K562 (cell line): Measurements from ENCODE around the gene MTA2. TPM values are rescaled to one million over a fixed set of nuclear protein-coding genes. Genes with fewer than 3 reads are reported as not detected.

Experiments
- ATAC-seq: fragments of 200-7000 bp; cut with Tn5 transposase; 3 replicates; pipeline ENCODE4 v1.9.1; 2020; ENCODE audit warnings: moderate library complexity
- BruUV-seq: library from RNA; stranded (reverse); fragments of 400-500 nt; replicated peaks from 2 replicates; lab custom pipeline; 2021; lab: Mats Ljungman, UMichigan
- CTCF ChIA-PET: fragments of 300-600 bp; formaldehyde crosslinking; extraction: SDS; loops from one replicate; lab custom pipeline; 2021; ENCODE audit warnings: low intra/inter-chr PET ratio; lab: Yijun Ruan, JAX
- POLR2A ChIA-PET: fragments of 300-600, 350-650 bp; sonication (Branson Sonifier 250); formaldehyde crosslinking; extraction: SDS; loops from one replicate; lab custom pipeline; 2021; ENCODE audit warnings: antibody characterized with exemption, inconsistent platforms; lab: Yijun Ruan, JAX
- DNase-seq, 4 experiments: peaks; one replicate each; pipeline versions ENCODE4 v3.0.0 to v3.0.0-alpha.2; 2011 to 2018; ENCODE audit warnings: low spot score in 3 of 4, mixed read lengths in 3 of 4; ENCODE audit errors: extremely low read depth in 1 of 4
- FAIRE-seq: peaks from 2 replicates; lab custom pipeline; 2011; peaks lifted over from hg19 to GRCh38; lab: Jason Lieb, UNC
- H2AFZ ChIP-seq: 2 replicates; pipeline ENCODE4 v1.6.0; 2011; ENCODE audit warnings: low read depth, low read length, control low read depth, inconsistent platforms
- H3K27ac ChIP-seq: fragments of 200-600 bp; 3 replicates; pipeline ENCODE4 v1.8.0; 2011; ENCODE audit warnings: low read depth, mild to moderate bottlenecking, control low read depth, inconsistent platforms, low read length, moderate library complexity, mixed read lengths; ENCODE audit errors: extremely low read depth
- H3K27me3 ChIP-seq, 2 experiments: fragments of 300-600 bp in 1 of 2; 2 replicates in 1 of 2; 3 replicates in 1 of 2; pipeline versions ENCODE4 v1.6.0 to v1.8.0; 2011; ENCODE audit warnings: inconsistent platforms in 2 of 2, low read length in 2 of 2, mild to moderate bottlenecking in 1 of 2, mixed read lengths in 1 of 2, moderate library complexity in 1 of 2; ENCODE audit not compliant: control insufficient read depth in 2 of 2, insufficient read depth in 2 of 2
- H3K36me3 ChIP-seq: fragments of 300-600 bp; 3 replicates; pipeline ENCODE4 v1.8.0; 2011; ENCODE audit warnings: mild to moderate bottlenecking, low read length, inconsistent platforms; ENCODE audit not compliant: control insufficient read depth, insufficient read depth
- H3K4me1 ChIP-seq, 2 experiments: fragments of 200-600 bp in 1 of 2; replicated peaks in 1 of 2; 2 replicates in 1 of 2; 3 replicates in 1 of 2; pipeline versions ENCODE4 v1.5.1 to v1.8.0; 2011; ENCODE audit warnings: inconsistent platforms in 2 of 2, low read length in 2 of 2, mild to moderate bottlenecking in 1 of 2, mixed read lengths in 1 of 2, moderate library complexity in 1 of 2; ENCODE audit not compliant: control insufficient read depth in 2 of 2, insufficient read depth in 2 of 2
- H3K4me2 ChIP-seq: 2 replicates; pipeline ENCODE4 v1.6.1; 2011; ENCODE audit warnings: low read length, control low read depth, inconsistent platforms, mixed read lengths; ENCODE audit not compliant: insufficient read depth
- H3K4me3 ChIP-seq: fragments of 200-600 bp; sonication (generic), shearing (Covaris generic); 2 replicates; pipeline ENCODE4 v1.5.1; 2016; ENCODE audit warnings: control low read depth, inconsistent platforms
- H3K79me2 ChIP-seq: fragments of 200-600 bp; 3 replicates; pipeline ENCODE4 v1.8.0; 2011; ENCODE audit warnings: low read length, inconsistent platforms; ENCODE audit not compliant: control insufficient read depth, insufficient read depth
- H3K9ac ChIP-seq, 2 experiments: 2 replicates each; pipeline versions ENCODE4 v1.6.0 to v1.6.1; 2011; ENCODE audit warnings: low read depth in 2 of 2, low read length in 2 of 2, control low read depth in 1 of 2, inconsistent platforms in 1 of 2, mild to moderate bottlenecking in 1 of 2, mixed read lengths in 1 of 2; ENCODE audit not compliant: insufficient read depth in 1 of 2
- H3K9me1 ChIP-seq: one replicate; pipeline ENCODE4 v1.6.0; 2011; ENCODE audit warnings: inconsistent platforms, mild to moderate bottlenecking, low read length, moderate library complexity; ENCODE audit not compliant: control insufficient read depth, insufficient read depth
- H3K9me3 ChIP-seq: replicated peaks from 2 replicates; pipeline ENCODE4 v1.5.1; 2011; ENCODE audit warnings: low read depth, low read length, inconsistent platforms; ENCODE audit not compliant: control insufficient read depth, insufficient read depth
- H4K20me1 ChIP-seq: replicated peaks from 2 replicates; pipeline ENCODE4 v1.6.1; 2011; ENCODE audit warnings: low read length, inconsistent platforms, mixed read lengths; ENCODE audit not compliant: control insufficient read depth, insufficient read depth
- BCOR ChIP-seq: fragments of 450-650 bp; IDR thresholded peaks from 2 replicates; pipeline ENCODE4 v1.6.1; 2016
- CBFA2T2 ChIP-seq: fragments of 450-650 bp; conservative IDR thresholded peaks from 2 replicates; pipeline ENCODE4 v1.6.1; 2017; ENCODE audit warnings: mild to moderate bottlenecking
- MAFG ChIP-seq: fragments of 450-650 bp; conservative IDR thresholded peaks from 2 replicates; pipeline ENCODE4 v1.6.1; 2016; ENCODE audit warnings: missing genetic modification characterization, missing compliant biosample characterization
- NFXL1 ChIP-seq: fragments of 450-650 bp; formaldehyde crosslinking; IDR thresholded peaks from 2 replicates; pipeline ENCODE4 v1.4.0; 2021; ENCODE audit warnings: mild to moderate bottlenecking
- PCBP2 ChIP-seq: fragments of 200-400 bp; formaldehyde crosslinking; IDR thresholded peaks from 2 replicates; pipeline ENCODE4 v1.6.1; 2018; ENCODE audit warnings: low read length, low read depth, mild to moderate bottlenecking, moderate library complexity; ENCODE audit not compliant: poor library complexity, severe bottlenecking
- POLR2AphosphoS5 ChIP-seq: IDR thresholded peaks from 2 replicates; pipeline ENCODE4 v1.6.1; 2011; ENCODE audit warnings: mild to moderate bottlenecking, low read depth, low read length, moderate library complexity; ENCODE audit not compliant: control insufficient read depth, insufficient read depth
- POLR3A ChIP-seq: IDR thresholded peaks from 2 replicates; pipeline ENCODE4 v1.6.1; 2011; ENCODE audit warnings: borderline replicate concordance, mild to moderate bottlenecking, moderate library complexity; ENCODE audit not compliant: insufficient read length, insufficient read depth; ENCODE audit errors: extremely low read depth
- TCF7L2 ChIP-seq: fragments of 150-350 bp; IDR thresholded peaks from 2 replicates; pipeline ENCODE4 v1.6.1; 2016; ENCODE audit warnings: low read depth, mild to moderate bottlenecking, low read length, moderate library complexity
- XRCC5 ChIP-seq: fragments of 200-400 bp; formaldehyde crosslinking; IDR thresholded peaks from 2 replicates; pipeline ENCODE4 v1.6.1; 2017; ENCODE audit warnings: low read depth, mild to moderate bottlenecking, low read length
- ZNF143 ChIP-seq: sonication (generic); formaldehyde crosslinking; IDR thresholded peaks from 2 replicates; pipeline ENCODE4 v1.9.0; 2022; ENCODE audit warnings: mild to moderate bottlenecking, missing genetic modification reagents
- ZNF644 ChIP-seq: fragments of 200-800 bp; sonication (Bioruptor generic); IDR thresholded peaks from 2 replicates; pipeline ENCODE4 v1.6.1; 2016; ENCODE audit warnings: low read depth, missing genetic modification characterization, missing compliant biosample characterization
- ZNF76 ChIP-seq: fragments of 250-450 bp; sonication (Bioruptor Pico); IDR thresholded peaks from 2 replicates; pipeline ENCODE4 v1.4.0; 2020; ENCODE audit warnings: mild to moderate bottlenecking, moderate library complexity, borderline replicate concordance
- ZNF785 ChIP-seq: fragments of 250-450 bp; sonication (Bioruptor Pico); IDR thresholded peaks from 2 replicates; pipeline ENCODE4 v1.4.0; 2020; ENCODE audit warnings: mild to moderate bottlenecking
- WGBS: fragments of 100-300 bp; shearing (Covaris generic); methylation state at CpG from one replicate; pipeline ENCODE4 v1.1.6; 2016; ENCODE audit warnings: low coverage, mixed read lengths; ENCODE audit not compliant: insufficient coverage; ENCODE audit errors: missing lambda C conversion rate; 5-methylcytosine and 5-hydroxymethylcytosine counted together
- in situ Hi-C: fragments of 300-500 bp; cut with MboI; formaldehyde crosslinking; loops from 4 replicates; pipeline ENCODE4 v1.15.0; 2018; ENCODE audit warnings: inconsistent platforms, mixed read lengths
- intact Hi-C: fragments of 100-400 bp; cut with micrococcal nuclease; formaldehyde crosslinking; loops from 2 replicates; pipeline ENCODE4 v1.14.2; 2022
- polyA plus RNA-seq, 8 experiments: library from polyadenylated mRNA; depleted of rRNA in 4 of 8; stranded (reverse) in 5 of 8; unstranded in 3 of 8; fragments of >200 nt; fragmentation: Nextera tagmentation in 2 of 8; fragmentation: Illumina TruSeq in 1 of 8; extraction: Ambion mirVana in 2 of 8; extraction: Trizol in 1 of 8; gene quantifications; 2 replicates each; pipeline versions ENCODE4 v1.2.1 to v1.2.3, GENCODE V29; 2011 to 2014; ENCODE audit warnings: inconsistent platforms in 1 of 8, missing spikeins in 1 of 8
- total RNA-seq, 7 experiments: library from RNA; depleted of rRNA in 6 of 7; stranded (reverse); fragments of >200 nt in 6 of 7; fragmentation: Illumina TruSeq in 2 of 7; extraction: Trizol in 2 of 7; gene quantifications; 2 replicates each; pipeline versions ENCODE4 v1.2.1 to v1.2.3, GENCODE V29; 2011 to 2021; ENCODE audit warnings: low replicate concordance in 1 of 7
- TF ChIP-seq, protein P1 (sequence below): fragments of 450-650 bp; IDR thresholded peaks from 2 replicates; pipeline ENCODE4 v1.6.1; 2018; ENCODE audit warnings: mild to moderate bottlenecking, low read depth; ENCODE audit not compliant: partially characterized antibody
- TF ChIP-seq, protein P2 (sequence below): fragments of 150-350 bp; IDR thresholded peaks from 2 replicates; pipeline ENCODE4 v1.6.1; 2014; ENCODE audit warnings: low read depth, mild to moderate bottlenecking, low read length, borderline replicate concordance
- TF ChIP-seq, protein P3 (sequence below): sonication (generic); IDR thresholded peaks from 2 replicates; pipeline ENCODE4 v1.6.1; 2016

Gene MTA2
- total and polyA plus RNA-seq, 9 of the 15 experiments (the other 6 are each of a cell fraction or from before 2014, with no cell fraction given), result 6.2 to 220 (median 172) TPM

DNA sequence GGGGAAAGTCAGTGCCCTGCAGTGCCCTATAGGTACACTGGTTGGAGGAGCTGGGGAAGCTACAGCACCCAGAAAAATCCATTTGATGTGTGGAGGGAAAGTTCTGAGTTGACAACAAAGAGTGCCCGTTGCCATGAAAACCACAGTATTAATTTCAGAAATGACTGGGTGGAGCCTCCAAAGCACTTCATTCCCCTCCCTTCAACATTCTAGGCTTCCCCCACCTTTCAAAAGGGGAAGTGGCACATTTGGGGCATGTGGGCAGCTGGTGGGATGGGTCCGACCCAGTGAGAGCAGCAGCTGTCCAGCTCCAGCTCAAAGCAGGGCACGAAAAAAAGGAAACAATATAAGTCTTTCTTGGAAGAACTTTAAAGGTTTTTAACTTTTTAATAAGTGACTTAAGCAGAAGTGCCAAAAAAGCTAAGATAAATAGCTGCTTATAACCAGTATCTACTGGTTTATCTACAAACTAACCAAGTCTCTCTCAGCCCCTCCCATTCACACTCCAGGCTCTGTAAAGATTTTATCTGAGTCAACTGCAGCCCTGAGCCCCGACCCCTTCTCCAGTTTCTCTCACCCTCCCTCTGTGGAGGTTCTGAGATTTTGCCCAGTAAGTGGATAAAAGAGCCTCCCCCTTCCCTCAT is 46.1 kb downstream of the MTA2 start:
- no TSS peak for BruUV-seq
- H3K4me1 ChIP-seq, result peaks cover 65 to 68% of the 10 kb centered on the region in 2 experiments
- in situ Hi-C loops, result loop anchor here (5.0 to 10.0 kb wide), 2 partner anchors 133 to 161 kb away; no protein-coding TSS in a partner anchor
- WGBS, result 37% methylated on average over 4 of the region's 4 CpGs
- no peak overlapping the region for H3K4me3 ChIP-seq
- H3K36me3 ChIP-seq, result peaks cover 42% of the 10 kb centered on the region
- H3K9me1 ChIP-seq, result no peaks in the 10 kb centered on the region
- H3K79me2 ChIP-seq, result peaks cover 12% of the 10 kb centered on the region; the same call in 2 of the 3 replicates
- CTCF ChIA-PET, result interaction anchor here (0.6 kb wide), 2 partner anchors 162 to 163 kb away, joined by 3 to 4 read pairs; no protein-coding TSS in a partner anchor
- H2AFZ ChIP-seq, result no peak overlapping the region
- no peaks in the 10 kb centered on the region for H3K27me3 ChIP-seq
- peak overlapping the region; percentile 73 for H3K27ac ChIP-seq
- intact Hi-C loops, result no loop called here
- FAIRE-seq (no peak), DNase-seq (peak in 2 of 4 experiments; percentile 56 to 63), ATAC-seq (no peak)
- POLR2A ChIA-PET, result interaction anchor here (0.6 to 2.9 kb wide), 5 partner anchors 9 to 131 kb away, joined by 3 to 17 read pairs (median 3); partner anchors contain the start of gene AHNAK
- peak overlapping the region; percentile 44; the same call in 1 of the 2 replicates for H3K4me2 ChIP-seq
- H3K9ac ChIP-seq, result peak overlapping the region; percentile 13 to 81; a peak in 2 of 4 replicates
- H3K9me3 ChIP-seq, result no peaks in the 10 kb centered on the region
- H4K20me1 ChIP-seq, result no peaks in the 10 kb centered on the region; the same call in 1 of the 2 replicates
- TF ChIP-seq TCF7L2 (no peak), BCOR (no peak), ZNF644 (tag) (peak; percentile 55; the same call in 1 of the 2 replicates), ZNF143 (CRISPR knock-in tag) (no peak), MAFG (tag) (no peak), XRCC5 (no peak), ZNF76 (CRISPR knock-in tag) (no peak), PCBP2 (no peak), POLR3A (no peak), ZNF785 (CRISPR knock-in tag) (no peak), POLR2AphosphoS5 (no peak), CBFA2T2 (no peak), NFXL1 (no peak)
- TF ChIP-seq, protein P1, sequence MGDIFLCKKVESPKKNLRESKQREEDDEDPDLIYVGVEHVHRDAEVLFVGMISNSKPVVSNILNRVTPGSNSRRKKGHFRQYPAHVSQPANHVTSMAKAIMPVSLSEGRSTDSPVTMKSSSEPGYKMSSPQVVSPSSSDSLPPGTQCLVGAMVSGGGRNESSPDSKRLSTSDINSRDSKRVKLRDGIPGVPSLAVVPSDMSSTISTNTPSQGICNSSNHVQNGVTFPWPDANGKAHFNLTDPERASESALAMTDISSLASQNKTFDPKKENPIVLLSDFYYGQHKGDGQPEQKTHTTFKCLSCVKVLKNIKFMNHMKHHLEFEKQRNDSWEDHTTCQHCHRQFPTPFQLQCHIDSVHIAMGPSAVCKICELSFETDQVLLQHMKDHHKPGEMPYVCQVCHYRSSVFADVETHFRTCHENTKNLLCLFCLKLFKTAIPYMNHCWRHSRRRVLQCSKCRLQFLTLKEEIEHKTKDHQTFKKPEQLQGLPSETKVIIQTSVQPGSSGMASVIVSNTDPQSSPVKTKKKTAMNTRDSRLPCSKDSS, result no peak
- TF ChIP-seq, protein P2, sequence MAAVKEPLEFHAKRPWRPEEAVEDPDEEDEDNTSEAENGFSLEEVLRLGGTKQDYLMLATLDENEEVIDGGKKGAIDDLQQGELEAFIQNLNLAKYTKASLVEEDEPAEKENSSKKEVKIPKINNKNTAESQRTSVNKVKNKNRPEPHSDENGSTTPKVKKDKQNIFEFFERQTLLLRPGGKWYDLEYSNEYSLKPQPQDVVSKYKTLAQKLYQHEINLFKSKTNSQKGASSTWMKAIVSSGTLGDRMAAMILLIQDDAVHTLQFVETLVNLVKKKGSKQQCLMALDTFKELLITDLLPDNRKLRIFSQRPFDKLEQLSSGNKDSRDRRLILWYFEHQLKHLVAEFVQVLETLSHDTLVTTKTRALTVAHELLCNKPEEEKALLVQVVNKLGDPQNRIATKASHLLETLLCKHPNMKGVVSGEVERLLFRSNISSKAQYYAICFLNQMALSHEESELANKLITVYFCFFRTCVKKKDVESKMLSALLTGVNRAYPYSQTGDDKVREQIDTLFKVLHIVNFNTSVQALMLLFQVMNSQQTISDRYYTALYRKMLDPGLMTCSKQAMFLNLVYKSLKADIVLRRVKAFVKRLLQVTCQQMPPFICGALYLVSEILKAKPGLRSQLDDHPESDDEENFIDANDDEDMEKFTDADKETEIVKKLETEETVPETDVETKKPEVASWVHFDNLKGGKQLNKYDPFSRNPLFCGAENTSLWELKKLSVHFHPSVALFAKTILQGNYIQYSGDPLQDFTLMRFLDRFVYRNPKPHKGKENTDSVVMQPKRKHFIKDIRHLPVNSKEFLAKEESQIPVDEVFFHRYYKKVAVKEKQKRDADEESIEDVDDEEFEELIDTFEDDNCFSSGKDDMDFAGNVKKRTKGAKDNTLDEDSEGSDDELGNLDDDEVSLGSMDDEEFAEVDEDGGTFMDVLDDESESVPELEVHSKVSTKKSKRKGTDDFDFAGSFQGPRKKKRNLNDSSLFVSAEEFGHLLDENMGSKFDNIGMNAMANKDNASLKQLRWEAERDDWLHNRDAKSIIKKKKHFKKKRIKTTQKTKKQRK, result no peak
- TF ChIP-seq, protein P3, sequence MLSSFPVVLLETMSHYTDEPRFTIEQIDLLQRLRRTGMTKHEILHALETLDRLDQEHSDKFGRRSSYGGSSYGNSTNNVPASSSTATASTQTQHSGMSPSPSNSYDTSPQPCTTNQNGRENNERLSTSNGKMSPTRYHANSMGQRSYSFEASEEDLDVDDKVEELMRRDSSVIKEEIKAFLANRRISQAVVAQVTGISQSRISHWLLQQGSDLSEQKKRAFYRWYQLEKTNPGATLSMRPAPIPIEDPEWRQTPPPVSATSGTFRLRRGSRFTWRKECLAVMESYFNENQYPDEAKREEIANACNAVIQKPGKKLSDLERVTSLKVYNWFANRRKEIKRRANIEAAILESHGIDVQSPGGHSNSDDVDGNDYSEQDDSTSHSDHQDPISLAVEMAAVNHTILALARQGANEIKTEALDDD, result peak; percentile 98
